Progenitor cell of endocrine pancreas (in vitro differentiated cells): ENCODE measurements around the gene OSR1. TPM values are rescaled to one million over a fixed set of nuclear protein-coding genes. Genes with fewer than 3 reads are reported as not detected.
"Not testable (repeated sequence)": the region's sequence is repeated elsewhere in the genome, so short reads cannot be mapped to it uniquely, and the experiment has no call there.

ENCODE experiments used
- DNase-seq: peaks from one replicate; pipeline ENCODE4 v3.0.0; 2021; ENCODE audit warnings: low spot score; ENCODE audit not compliant: unreplicated experiment
- H3K27ac Mint-ChIP-seq: 2 replicates; pipeline ENCODE4 v1.8.0; 2021; ENCODE audit warnings: mild to moderate bottlenecking, moderate library complexity, mixed read lengths
- H3K27me3 Mint-ChIP-seq: 2 replicates; pipeline ENCODE4 v1.8.0; 2021; ENCODE audit warnings: mixed read lengths
- H3K36me3 Mint-ChIP-seq: 2 replicates; pipeline ENCODE4 v1.8.0; 2022; ENCODE audit warnings: mixed read lengths; ENCODE audit not compliant: insufficient read depth
- H3K4me1 Mint-ChIP-seq: 2 replicates; pipeline ENCODE4 v1.8.0; 2021; ENCODE audit warnings: low read depth, mixed read lengths
- H3K4me3 Mint-ChIP-seq: 2 replicates; pipeline ENCODE4 v1.8.0; 2021; ENCODE audit warnings: low read depth, mild to moderate bottlenecking, moderate library complexity, mixed read lengths
- H3K9me3 Mint-ChIP-seq: 2 replicates; pipeline ENCODE4 v1.8.0; 2021; ENCODE audit warnings: low read depth, mixed read lengths
- total RNA-seq: library from RNA; stranded (reverse); gene quantifications from 2 replicates; pipeline ENCODE4 v1.2.1, GENCODE V29; 2021
- TF ChIP-seq, protein P1 (sequence below): fragments of 200-600 bp; sonication (generic); IDR thresholded peaks from one replicate; pipeline ENCODE4 v1.5.0; 2021; ENCODE audit warnings: antibody characterized with exemption, mild to moderate bottlenecking; ENCODE audit not compliant: unreplicated experiment

OSR1 gene
- total RNA-seq, 1 donor from 2014 or later = 10.7 TPM

DNA sequence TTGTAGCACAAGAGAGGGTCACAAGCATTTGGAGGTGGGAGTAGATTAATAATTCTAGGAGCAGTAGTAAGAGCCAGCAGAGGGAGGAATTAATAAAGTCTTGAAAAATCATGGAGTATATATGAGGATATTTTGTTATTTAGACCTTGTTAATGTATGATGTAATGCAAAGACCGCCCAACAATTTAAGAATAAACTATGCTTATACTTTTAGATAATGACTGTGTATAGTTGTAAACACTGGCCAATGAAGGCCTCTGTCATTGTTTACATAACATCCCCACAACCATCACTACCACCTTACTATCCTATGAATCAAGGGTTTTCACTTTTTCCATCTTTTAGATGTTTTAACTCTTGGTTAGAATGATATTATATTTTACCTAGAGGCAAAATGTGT lies 37.6 kb downstream of the OSR1 start:
- Mint-ChIP-seq H3K36me3 (peaks cover 1% of the 10 kb centered on the region), H3K4me3 (no peak overlapping the region), H3K27me3 (no peaks in the 10 kb centered on the region), H3K9me3 (no peaks in the 10 kb centered on the region), H3K27ac (no peak overlapping the region), H3K4me1 (no peaks in the 10 kb centered on the region)
- TF ChIP-seq, protein P1, sequence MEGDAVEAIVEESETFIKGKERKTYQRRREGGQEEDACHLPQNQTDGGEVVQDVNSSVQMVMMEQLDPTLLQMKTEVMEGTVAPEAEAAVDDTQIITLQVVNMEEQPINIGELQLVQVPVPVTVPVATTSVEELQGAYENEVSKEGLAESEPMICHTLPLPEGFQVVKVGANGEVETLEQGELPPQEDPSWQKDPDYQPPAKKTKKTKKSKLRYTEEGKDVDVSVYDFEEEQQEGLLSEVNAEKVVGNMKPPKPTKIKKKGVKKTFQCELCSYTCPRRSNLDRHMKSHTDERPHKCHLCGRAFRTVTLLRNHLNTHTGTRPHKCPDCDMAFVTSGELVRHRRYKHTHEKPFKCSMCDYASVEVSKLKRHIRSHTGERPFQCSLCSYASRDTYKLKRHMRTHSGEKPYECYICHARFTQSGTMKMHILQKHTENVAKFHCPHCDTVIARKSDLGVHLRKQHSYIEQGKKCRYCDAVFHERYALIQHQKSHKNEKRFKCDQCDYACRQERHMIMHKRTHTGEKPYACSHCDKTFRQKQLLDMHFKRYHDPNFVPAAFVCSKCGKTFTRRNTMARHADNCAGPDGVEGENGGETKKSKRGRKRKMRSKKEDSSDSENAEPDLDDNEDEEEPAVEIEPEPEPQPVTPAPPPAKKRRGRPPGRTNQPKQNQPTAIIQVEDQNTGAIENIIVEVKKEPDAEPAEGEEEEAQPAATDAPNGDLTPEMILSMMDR = no peak
- no peak for DNase-seq

DNA sequence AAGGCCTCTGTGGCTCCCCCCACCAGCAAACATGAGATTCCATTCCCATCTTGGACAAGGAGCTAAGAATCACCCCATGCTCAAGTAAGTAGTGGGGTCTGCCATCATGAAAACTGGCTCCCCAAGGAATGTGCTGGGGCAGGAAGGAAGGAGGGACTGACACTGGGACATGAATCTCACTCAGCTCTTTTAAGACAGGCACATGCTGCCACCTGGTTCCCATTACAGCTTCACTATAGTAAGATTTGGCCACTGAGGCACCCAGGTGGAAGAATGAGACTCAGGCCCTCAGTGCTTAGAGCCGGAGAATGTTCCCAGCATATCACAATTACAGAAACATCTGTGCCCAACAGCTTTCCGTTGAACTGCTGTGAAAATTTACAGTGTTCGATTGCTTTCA lies 38.7 kb downstream of the OSR1 start:
- H3K27ac Mint-ChIP-seq = no peak overlapping the region
- no peak for DNase-seq
- peaks cover 1% of the 10 kb centered on the region for H3K36me3 Mint-ChIP-seq
- TF ChIP-seq, protein P1 = no peak
- H3K27me3 Mint-ChIP-seq = no peaks in the 10 kb centered on the region
- H3K4me1 Mint-ChIP-seq = no peaks in the 10 kb centered on the region
- no peaks in the 10 kb centered on the region for H3K9me3 Mint-ChIP-seq
- no peak overlapping the region for H3K4me3 Mint-ChIP-seq

DNA sequence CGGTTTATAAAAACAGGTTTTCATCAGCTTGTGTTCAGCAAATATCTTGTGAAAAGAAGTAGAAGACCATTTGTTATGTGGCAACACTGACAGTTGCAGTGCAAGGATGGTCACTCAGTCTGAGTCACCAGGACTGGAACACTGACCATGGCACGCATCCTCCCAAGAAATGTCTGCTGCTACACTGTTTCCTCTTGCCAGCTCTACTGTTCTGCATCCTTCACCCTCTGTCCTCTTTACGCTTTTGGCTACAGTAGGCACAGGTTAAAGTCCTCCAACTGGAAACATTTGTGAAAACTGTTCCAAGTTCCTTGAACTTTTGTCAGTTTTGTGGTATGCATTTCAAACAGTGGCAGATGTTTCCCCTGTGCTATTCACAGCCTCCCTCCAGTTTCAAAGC lies 39.4 kb downstream of the OSR1 start:
- no peak overlapping the region for H3K27ac Mint-ChIP-seq
- peaks cover 1% of the 10 kb centered on the region for H3K36me3 Mint-ChIP-seq
- no peaks in the 10 kb centered on the region for H3K4me1 Mint-ChIP-seq
- no peak for DNase-seq
- H3K9me3 Mint-ChIP-seq = no peaks in the 10 kb centered on the region
- H3K4me3 Mint-ChIP-seq = no peak overlapping the region
- TF ChIP-seq, protein P1 = no peak
- no peaks in the 10 kb centered on the region for H3K27me3 Mint-ChIP-seq

DNA sequence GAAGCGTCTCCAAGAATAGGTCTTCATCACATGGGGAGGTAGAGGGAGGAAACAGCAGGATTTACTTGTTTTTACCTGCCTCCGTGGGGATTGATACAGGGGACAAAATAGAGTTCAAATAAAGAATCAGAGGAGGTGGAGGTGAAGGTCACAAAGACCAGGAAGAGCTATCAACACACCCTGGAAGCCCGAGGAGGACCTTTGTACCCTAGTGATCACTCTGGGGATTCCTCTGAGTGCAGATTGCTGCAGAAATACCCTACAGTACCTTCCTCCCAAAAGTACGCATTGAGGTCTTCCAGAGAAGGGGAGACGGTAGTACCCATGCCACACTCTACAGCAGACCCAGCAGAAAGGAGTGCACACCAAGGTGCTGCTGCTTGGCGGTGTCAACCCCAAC lies 44.9 kb downstream of the OSR1 start:
- peaks cover 6% of the 10 kb centered on the region for H3K9me3 Mint-ChIP-seq
- TF ChIP-seq, protein P1 = no peak
- no peak for DNase-seq
- no peak overlapping the region for H3K27ac Mint-ChIP-seq
- peaks cover 4% of the 10 kb centered on the region for H3K36me3 Mint-ChIP-seq
- H3K4me1 Mint-ChIP-seq = no peaks in the 10 kb centered on the region
- H3K27me3 Mint-ChIP-seq = no peaks in the 10 kb centered on the region
- H3K4me3 Mint-ChIP-seq = no peak overlapping the region

DNA sequence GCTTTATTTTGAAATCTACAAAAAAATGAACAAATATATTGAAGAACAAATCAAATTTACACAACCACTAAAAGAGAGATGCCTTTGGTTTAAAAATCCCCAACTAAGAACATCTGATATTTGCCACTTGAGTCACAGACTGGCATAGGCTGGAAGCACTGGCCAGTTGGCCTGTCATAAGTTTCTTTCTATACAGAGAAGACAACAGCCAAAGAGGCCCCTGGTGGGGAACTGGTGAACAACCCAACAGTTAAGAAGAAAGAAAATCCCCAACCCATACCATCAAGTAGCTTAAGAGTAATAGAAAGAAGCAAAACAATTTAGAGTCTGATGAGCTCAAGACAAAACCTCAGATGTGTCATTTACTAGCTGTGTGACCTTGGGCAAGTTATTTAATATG lies 45.5 kb downstream of the OSR1 start:
- peaks cover 4% of the 10 kb centered on the region for H3K36me3 Mint-ChIP-seq
- DNase-seq = no peak
- no peaks in the 10 kb centered on the region for H3K27me3 Mint-ChIP-seq
- TF ChIP-seq, protein P1 = peak; percentile 26
- H3K4me3 Mint-ChIP-seq = no peak overlapping the region
- no peak overlapping the region for H3K27ac Mint-ChIP-seq
- no peaks in the 10 kb centered on the region for H3K4me1 Mint-ChIP-seq
- peaks cover 8% of the 10 kb centered on the region for H3K9me3 Mint-ChIP-seq

DNA sequence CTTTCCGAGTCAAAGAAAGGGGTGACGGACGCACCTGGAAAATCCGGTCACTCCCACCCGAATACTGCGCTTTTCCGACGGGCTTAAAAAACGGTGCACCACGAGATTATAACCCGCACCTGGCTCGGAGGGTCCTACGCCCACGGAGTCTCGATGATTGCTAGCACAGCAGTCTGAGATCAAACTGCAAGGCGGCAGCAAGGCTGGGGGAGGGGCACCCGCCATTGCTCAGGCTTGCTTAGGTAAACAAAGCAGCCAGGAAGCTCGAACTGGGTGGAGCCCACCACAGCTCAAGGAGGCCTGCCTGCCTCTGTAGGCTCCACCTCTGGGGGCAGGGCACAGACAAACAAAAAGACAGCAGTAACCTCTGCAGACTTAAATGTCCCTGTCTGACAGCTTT lies 52.4 kb downstream of the OSR1 start:
- not testable (repeated sequence) for DNase-seq, H3K36me3 Mint-ChIP-seq, H3K9me3 Mint-ChIP-seq, H3K27ac Mint-ChIP-seq, H3K4me1 Mint-ChIP-seq, H3K4me3 Mint-ChIP-seq, H3K27me3 Mint-ChIP-seq

DNA sequence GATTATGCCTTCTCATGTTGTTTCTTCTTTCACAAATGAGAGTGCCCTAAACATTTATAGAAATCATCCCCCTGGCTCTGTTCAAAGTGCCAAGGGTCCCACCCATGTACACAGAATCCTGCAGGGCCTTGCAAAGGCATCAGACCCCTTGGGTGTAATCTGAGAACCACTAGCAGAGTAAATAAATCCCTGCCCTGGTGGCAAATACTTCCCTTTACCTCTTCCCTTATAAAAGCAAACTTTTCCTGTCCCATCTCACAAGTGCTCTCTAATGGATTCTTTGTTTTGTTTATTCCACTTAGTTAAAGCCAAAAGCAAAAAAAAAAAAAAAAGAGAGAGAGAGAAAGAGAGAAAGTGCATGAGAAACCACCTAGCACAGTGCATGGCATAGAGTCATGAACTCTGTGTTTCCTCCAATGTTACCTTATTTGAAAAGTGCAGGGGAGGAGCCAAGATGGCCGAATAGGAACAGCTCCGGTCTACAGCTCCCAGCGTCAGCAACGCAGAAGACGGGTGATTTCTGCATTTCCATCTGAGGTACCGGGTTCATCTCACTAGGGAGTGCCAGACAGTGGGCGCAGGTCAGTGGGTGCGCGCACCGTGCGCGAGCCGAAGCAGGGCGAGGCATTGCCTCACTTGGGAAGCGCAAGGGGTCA lies 52.9 kb downstream of the OSR1 start:
- not testable (repeated sequence) for H3K4me3 Mint-ChIP-seq, DNase-seq

More for the DNA sequence above, 52.9 kb downstream of the OSR1 start:
- H3K36me3 Mint-ChIP-seq, H3K4me1 Mint-ChIP-seq, H3K27me3 Mint-ChIP-seq, H3K9me3 Mint-ChIP-seq: not testable (repeated sequence)
- peak overlapping the region; percentile 46 for H3K27ac Mint-ChIP-seq
